ENCODE results near the gene PTPN20.
"Not testable (repeated sequence)": the region's sequence is repeated elsewhere in the genome, so short reads cannot be mapped to it uniquely, and the experiment has no call there.

Gene PTPN20

GRCh38 chr10:46960742-46961141 lies 49.5 kb downstream of the PTPN20 start:
- not testable (repeated sequence) for DNase-seq

GRCh38 chr10:46963356-46963755 lies 52.1 kb downstream of the PTPN20 start:
- not testable (repeated sequence) for DNase-seq

- DNase-seq = not testable (repeated sequence)
These were observed 55.8 kb downstream of the PTPN20 start for GRCh38 chr10:46967013-46967412.

GRCh38 chr10:46980223-46980622 lies 69.0 kb downstream of the PTPN20 start:
- not testable (repeated sequence) for DNase-seq

- DNase-seq = not testable (repeated sequence)
These were observed 76.2 kb downstream of the PTPN20 start for GRCh38 chr10:46987233-46987924.

- no peak for DNase-seq
These were observed 81.8 kb downstream of the PTPN20 start for GRCh38 chr10:46992803-46993561.

GRCh38 chr10:46995234-46995633 lies 84.0 kb downstream of the PTPN20 start:
- DNase-seq = no peak

GRCh38 chr10:46998192-46998591 lies 87.0 kb downstream of the PTPN20 start:
- no peak for DNase-seq

- DNase-seq = no peak
These were observed 87.4 kb downstream of the PTPN20 start for GRCh38 chr10:46998595-46998994.

- DNase-seq = no peak
These were observed 88.0 kb downstream of the PTPN20 start for GRCh38 chr10:46999217-46999616.

GRCh38 chr10:47008769-47009168 lies 97.5 kb downstream of the PTPN20 start:
- no peak for DNase-seq

GRCh38 chr10:47009215-47009838 lies 98.1 kb downstream of the PTPN20 start:
- no peak for DNase-seq

- no peak for DNase-seq
These were observed 98.8 kb downstream of the PTPN20 start for GRCh38 chr10:47010036-47010435.

- DNase-seq = no peak
These were observed 101.0 kb downstream of the PTPN20 start for GRCh38 chr10:47012214-47012613.

GRCh38 chr10:47013507-47014154 lies 102.4 kb downstream of the PTPN20 start:
- no peak for DNase-seq

GRCh38 chr10:47015404-47015803 lies 104.2 kb downstream of the PTPN20 start:
- no peak for DNase-seq

GRCh38 chr10:47016564-47016963 lies 105.3 kb downstream of the PTPN20 start:
- DNase-seq = no peak

- no peak for DNase-seq
These were observed 107.0 kb downstream of the PTPN20 start for GRCh38 chr10:47018026-47018735.

- DNase-seq = no peak
These were observed 108.2 kb downstream of the PTPN20 start for GRCh38 chr10:47019155-47020145.

GRCh38 chr10:47020471-47020870 lies 109.2 kb downstream of the PTPN20 start:
- no peak for DNase-seq

GRCh38 chr10:47021850-47022249 lies 110.6 kb downstream of the PTPN20 start:
- DNase-seq = no peak
